ENCODE results near the gene BRSK2.

GRCh38 chr11:1496761-1497095 lies 107.0 kb downstream of the BRSK2 start:
- no peak for TF ChIP-seq FOXM1 (IDR thresholded peaks at IDR 0.05; ENCODE audit: borderline replicate concordance)
- no peak for TF ChIP-seq FOXK2 (IDR thresholded peaks at IDR 0.05)
- TF ChIP-seq BHLHE40 (IDR thresholded peaks at IDR 0.05; ENCODE audit: borderline replicate concordance), result no peak
